GM23248 (cell line): ENCODE results near the gene DOP1A. TPM values are rescaled to one million over a fixed set of nuclear protein-coding genes. Genes with fewer than 3 reads are reported as not detected.
"Not testable (repeated sequence)": the region's sequence is repeated elsewhere in the genome, so short reads cannot be mapped to it uniquely, and the experiment has no call there.

Experiments
- DNase-seq: peaks from one replicate; pipeline ENCODE4 v3.0.0-alpha.2; 2015
- H2AFZ ChIP-seq: fragments of 200-600 bp; sonication (generic); 2 replicates; pipeline ENCODE4 v1.6.1; 2016; ENCODE audit warnings: antibody characterized with exemption
- H3F3A ChIP-seq: fragments of 200-600 bp; sonication (generic); 2 replicates; pipeline ENCODE4 v1.6.1; 2016; ENCODE audit warnings: mild to moderate bottlenecking, antibody characterized with exemption, mixed run types; ENCODE audit not compliant: insufficient read depth
- H3K27ac ChIP-seq: fragments of 200-600 bp; sonication (generic); 2 replicates; pipeline ENCODE4 v1.5.1; 2016; ENCODE audit warnings: mild to moderate bottlenecking
- H3K27me3 ChIP-seq: fragments of 200-600 bp; sonication (generic); replicated peaks from 2 replicates; pipeline ENCODE4 v1.6.1; 2016; ENCODE audit warnings: mild to moderate bottlenecking; ENCODE audit not compliant: insufficient read depth
- H3K36me3 ChIP-seq: fragments of 200-600 bp; sonication (generic); 2 replicates; pipeline ENCODE4 v1.6.1; 2016; ENCODE audit warnings: low read depth, mild to moderate bottlenecking
- H3K4me1 ChIP-seq: fragments of 200-600 bp; sonication (generic); 2 replicates; pipeline ENCODE4 v1.6.1; 2016; ENCODE audit warnings: mild to moderate bottlenecking; ENCODE audit not compliant: insufficient read depth
- H3K4me2 ChIP-seq: fragments of 200-600 bp; sonication (generic); one replicate; pipeline ENCODE4 v1.6.1; 2016; ENCODE audit warnings: mild to moderate bottlenecking; ENCODE audit not compliant: unreplicated experiment
- H3K4me3 ChIP-seq: fragments of 200-600 bp; sonication (generic); 2 replicates; pipeline ENCODE4 v1.5.1; 2016; ENCODE audit warnings: mild to moderate bottlenecking
- H3K79me2 ChIP-seq: fragments of 200-600 bp; sonication (generic); 2 replicates; pipeline ENCODE4 v1.6.1; 2016; ENCODE audit warnings: mild to moderate bottlenecking; ENCODE audit not compliant: insufficient read depth
- H3K9ac ChIP-seq: fragments of 200-600 bp; sonication (generic); 2 replicates; pipeline ENCODE4 v1.6.1; 2016; ENCODE audit warnings: mild to moderate bottlenecking
- H3K9me2 ChIP-seq: fragments of 200-600 bp; sonication (generic); 2 replicates; pipeline ENCODE4 v1.6.1; 2016; ENCODE audit warnings: mixed run types, mild to moderate bottlenecking, moderate library complexity; ENCODE audit not compliant: insufficient read depth
- H3K9me3 ChIP-seq: fragments of 200-600 bp; sonication (generic); one replicate; pipeline ENCODE4 v1.6.1; 2017; ENCODE audit warnings: low read depth
- H4K20me1 ChIP-seq: fragments of 200-600 bp; sonication (generic); 2 replicates; pipeline ENCODE4 v1.6.0; 2016; ENCODE audit not compliant: insufficient read depth
- EZH2 ChIP-seq: fragments of 200-600 bp; sonication (generic); IDR thresholded peaks from 2 replicates; pipeline ENCODE4 v1.6.1; 2018; ENCODE audit warnings: antibody characterized with exemption, mild to moderate bottlenecking; ENCODE audit not compliant: insufficient read depth, poor library complexity, severe bottlenecking
- EZH2phosphoT487 ChIP-seq: fragments of 200-600 bp; sonication (generic); IDR thresholded peaks from 2 replicates; pipeline ENCODE4 v1.6.1; 2018; ENCODE audit warnings: antibody characterized with exemption, moderate library complexity, mild to moderate bottlenecking, low read depth; ENCODE audit not compliant: insufficient read depth
- WGBS, 2 experiments: methylation state at CpG; one replicate each; pipeline ENCODE4 v1.1.6; 2015 to 2017; ENCODE audit warnings: low lambda C conversion rate in 2 of 2, low coverage in 1 of 2; ENCODE audit errors: missing lambda C conversion rate in 2 of 2; 5-methylcytosine and 5-hydroxymethylcytosine counted together
- in situ Hi-C: fragments of 300-500 bp; cut with MboI; formaldehyde crosslinking; loops from 2 replicates; pipeline ENCODE4 v1.15.0; 2020
- polyA plus RNA-seq: library from polyadenylated mRNA; unstranded; fragments of >200 nt; fragmentation: Nextera tagmentation; extraction: Ambion mirVana; gene quantifications from 2 replicates; pipeline ENCODE4 v1.2.1, GENCODE V29; 2016
- total RNA-seq: library from RNA; depleted of rRNA; stranded (reverse); fragments of >200 nt; shearing (Covaris generic); gene quantifications from 2 replicates; pipeline ENCODE4 v1.2.3, GENCODE V29; 2014

DOP1A gene
- total and polyA plus RNA-seq, 2 experiments from 2014 or later, result 3.5 to 18.2 TPM

GRCh38 chr6:83183082-83183828, 115.8 kb downstream of the DOP1A start:
- Histone ChIP-seq H3K9ac (peak overlapping the region; percentile 37), H3K36me3 (peaks cover 77% of the 10 kb centered on the region), H3K4me2 (peak overlapping the region; percentile 64), H3K27ac (peak overlapping the region; percentile 70), H3K9me2 (no peaks in the 10 kb centered on the region), H4K20me1 (peaks cover 9% of the 10 kb centered on the region; the same call in 1 of the 2 replicates), H3K9me3 (no peaks in the 10 kb centered on the region), H3K4me1 (peaks cover 36% of the 10 kb centered on the region), H3K4me3 (peak overlapping the region; percentile 26), H3F3A (peaks cover 57% of the 10 kb centered on the region), H3K27me3 (no peaks in the 10 kb centered on the region), H3K79me2 (peaks cover 79% of the 10 kb centered on the region), H2AFZ (no peak overlapping the region)
- TF ChIP-seq EZH2phosphoT487 (no peak), EZH2 (no peak)
- in situ Hi-C loops, result loop anchor here (25.0 kb wide), 1 partner anchor 946 kb away; the partner anchor contains the start of gene IBTK
- peak; percentile 95 for DNase-seq
- WGBS, 2 experiments, result 18 to 23% methylated on average over 9 of the region's 9 CpGs

GRCh38 chr6:83185096-83185495, 117.6 kb downstream of the DOP1A start:
- Histone ChIP-seq H3K27me3 (no peaks in the 10 kb centered on the region), H3K4me1 (peaks cover 36% of the 10 kb centered on the region), H3K9me3 (no peaks in the 10 kb centered on the region), H3K27ac (peak overlapping the region; percentile 70), H3K9me2 (no peaks in the 10 kb centered on the region), H3K4me2 (no peak overlapping the region), H3K9ac (no peak overlapping the region), H3K79me2 (peaks cover 79% of the 10 kb centered on the region), H4K20me1 (peaks cover 9% of the 10 kb centered on the region; the same call in 1 of the 2 replicates), H3K36me3 (peaks cover 78% of the 10 kb centered on the region), H2AFZ (no peak overlapping the region), H3F3A (peaks cover 57% of the 10 kb centered on the region), H3K4me3 (no peak overlapping the region)
- 100% methylated on average over 2 of the region's 2 CpGs for WGBS, 2 experiments
- in situ Hi-C loops, result loop anchor here (25.0 kb wide), 1 partner anchor 948 kb away; the partner anchor contains the start of gene IBTK
- TF ChIP-seq EZH2 (no peak), EZH2phosphoT487 (no peak)
- DNase-seq, result peak; percentile 23

GRCh38 chr6:83188501-83188900, 121.0 kb downstream of the DOP1A start:
- 82 to 83% methylated on average over 3 of the region's 3 CpGs for WGBS, 2 experiments
- Histone ChIP-seq H3K4me1 (peaks cover 31% of the 10 kb centered on the region), H3K27ac (no peak overlapping the region), H3K9me3 (no peaks in the 10 kb centered on the region), H2AFZ (no peak overlapping the region), H4K20me1 (no peaks in the 10 kb centered on the region), H3K79me2 (peaks cover 85% of the 10 kb centered on the region), H3K9me2 (no peaks in the 10 kb centered on the region), H3K4me2 (no peak overlapping the region), H3K4me3 (no peak overlapping the region), H3K9ac (no peak overlapping the region), H3F3A (peaks cover 28% of the 10 kb centered on the region), H3K27me3 (no peaks in the 10 kb centered on the region), H3K36me3 (peaks cover 56% of the 10 kb centered on the region)
- no peak for DNase-seq
- TF ChIP-seq EZH2phosphoT487 (no peak), EZH2 (no peak)
- in situ Hi-C loops, result loop anchor here (25.0 kb wide), 1 partner anchor 951 kb away; the partner anchor contains the start of gene IBTK

GRCh38 chr6:83190626-83191025, 123.2 kb downstream of the DOP1A start:
- DNase-seq, result no peak
- H3K4me2 ChIP-seq, result peak overlapping the region; percentile 15
- TF ChIP-seq EZH2, result no peak
- peak overlapping the region; percentile 88; the same call in 1 of the 2 replicates for H3K4me3 ChIP-seq
- peaks cover 10% of the 10 kb centered on the region; the same call in 1 of the 2 replicates for H3F3A ChIP-seq
- no peaks in the 10 kb centered on the region for H3K9me3 ChIP-seq
- H4K20me1 ChIP-seq, result no peaks in the 10 kb centered on the region
- 76 to 89% methylated on average over 6 of the region's 6 CpGs for WGBS, 2 experiments
- no peaks in the 10 kb centered on the region for H3K27me3 ChIP-seq
- H2AFZ ChIP-seq, result no peak overlapping the region
- in situ Hi-C loops, result loop anchor here (25.0 kb wide), 1 partner anchor 953 kb away; the partner anchor contains the start of gene IBTK
- H3K27ac ChIP-seq, result no peak overlapping the region
- peaks cover 40% of the 10 kb centered on the region for H3K36me3 ChIP-seq
- peaks cover 85% of the 10 kb centered on the region for H3K79me2 ChIP-seq
- no peak overlapping the region for H3K9ac ChIP-seq
- H3K9me2 ChIP-seq, result no peaks in the 10 kb centered on the region
- H3K4me1 ChIP-seq, result peaks cover 21% of the 10 kb centered on the region

GRCh38 chr6:83191974-83192373, 124.5 kb downstream of the DOP1A start:
- not testable (repeated sequence) for H3F3A ChIP-seq, H3K27me3 ChIP-seq, H3K9me2 ChIP-seq, H2AFZ ChIP-seq, H3K9me3 ChIP-seq, DNase-seq, H4K20me1 ChIP-seq
- H3K4me1 ChIP-seq, result peaks cover 28% of the 10 kb centered on the region
- in situ Hi-C loops, result loop anchor here (25.0 kb wide), 1 partner anchor 955 kb away; the partner anchor contains the start of gene IBTK
- peaks cover 73% of the 10 kb centered on the region for H3K79me2 ChIP-seq
- peak overlapping the region; percentile 95 for H3K4me2 ChIP-seq
- peak overlapping the region; percentile 88 for H3K4me3 ChIP-seq
- peaks cover 31% of the 10 kb centered on the region for H3K36me3 ChIP-seq
- WGBS, 2 experiments, result 86% methylated on average over 15 to 18 of the region's 18 CpGs
- H3K27ac ChIP-seq, result peak overlapping the region; percentile 92
- H3K9ac ChIP-seq, result peak overlapping the region; percentile 98
